ENCODE measurements around the gene TAGLN3. TPM values are rescaled to one million over a fixed set of nuclear protein-coding genes. Genes with fewer than 3 reads are reported as not detected.
"Not testable (repeated sequence)": the region's sequence is repeated elsewhere in the genome, so short reads cannot be mapped to it uniquely, and the experiment has no call there.

Gene TAGLN3
- total RNA-seq, 1 donor from 2014 or later, result 3.7 TPM

GRCh38 chr3:112034436-112034835, 35.7 kb downstream of the TAGLN3 start, which contains the start of gene TMPRSS7:
Gene TMPRSS7, plus strand, starts transcription at chr3:112034736. Its CDS starts 110 bp downstream, at chr3:112034846.
- H3K36me3 ChIP-seq (ENCODE audit: control insufficient read depth, insufficient read depth, low read length), result no peaks in the 10 kb centered on the region
- no peak within 1 kb of the TSS for H3K4me3 ChIP-seq (ENCODE audit: low read depth, low read length)
- H3K27me3 ChIP-seq (ENCODE audit: control insufficient read depth, insufficient read depth, low read length), result no peaks in the 10 kb centered on the region
- no peak for TF ChIP-seq CTCF (IDR thresholded peaks at IDR 0.05; ENCODE audit: insufficient read depth, low read length, poor library complexity, severe bottlenecking)
- DNase-seq (ENCODE audit: low read depth), result no peak

- DNase-seq (ENCODE audit: low read depth), result no peak
- H3K27me3 ChIP-seq (ENCODE audit: control insufficient read depth, insufficient read depth, low read length), result no peaks in the 10 kb centered on the region
Observed at GRCh38 chr3:112035241-112035640, 36.5 kb downstream of the TAGLN3 start.

GRCh38 chr3:112037194-112037593, 38.5 kb downstream of the TAGLN3 start:
- not testable (repeated sequence) for H3K27me3 ChIP-seq (ENCODE audit: control insufficient read depth, insufficient read depth, low read length); H3K4me3 ChIP-seq (ENCODE audit: low read depth, low read length); H3K36me3 ChIP-seq (ENCODE audit: control insufficient read depth, insufficient read depth, low read length); DNase-seq (ENCODE audit: low read depth)

More at GRCh38 chr3:112035241-112035640, 36.5 kb downstream of the TAGLN3 start:
- no peak overlapping the region for H3K4me3 ChIP-seq (ENCODE audit: low read depth, low read length)
- H3K36me3 ChIP-seq (ENCODE audit: control insufficient read depth, insufficient read depth, low read length), result no peaks in the 10 kb centered on the region
- no peak for TF ChIP-seq CTCF (IDR thresholded peaks at IDR 0.05; ENCODE audit: insufficient read depth, low read length, poor library complexity, severe bottlenecking)

- Histone ChIP-seq H3K27me3 (ENCODE audit: control insufficient read depth, insufficient read depth, low read length) (no peaks in the 10 kb centered on the region), H3K4me3 (ENCODE audit: low read depth, low read length) (no peak overlapping the region), H3K36me3 (ENCODE audit: control insufficient read depth, insufficient read depth, low read length) (no peaks in the 10 kb centered on the region)
- DNase-seq (ENCODE audit: low read depth), result no peak
- no peak for TF ChIP-seq CTCF (IDR thresholded peaks at IDR 0.05; ENCODE audit: insufficient read depth, low read length, poor library complexity, severe bottlenecking)
Observed at GRCh38 chr3:112038863-112039262, 40.1 kb downstream of the TAGLN3 start.

GRCh38 chr3:112041321-112041720, 42.6 kb downstream of the TAGLN3 start:
- no peak for TF ChIP-seq CTCF (IDR thresholded peaks at IDR 0.05; ENCODE audit: insufficient read depth, low read length, poor library complexity, severe bottlenecking)
- no peaks in the 10 kb centered on the region for H3K27me3 ChIP-seq (ENCODE audit: control insufficient read depth, insufficient read depth, low read length)
- DNase-seq (ENCODE audit: low read depth), result no peak
- no peaks in the 10 kb centered on the region for H3K36me3 ChIP-seq (ENCODE audit: control insufficient read depth, insufficient read depth, low read length)
- no peak overlapping the region for H3K4me3 ChIP-seq (ENCODE audit: low read depth, low read length)

GRCh38 chr3:112042842-112043280, 44.1 kb downstream of the TAGLN3 start:
- H3K4me3 ChIP-seq (ENCODE audit: low read depth, low read length), result no peak overlapping the region
- no peak for DNase-seq (ENCODE audit: low read depth)
- H3K36me3 ChIP-seq (ENCODE audit: control insufficient read depth, insufficient read depth, low read length), result no peaks in the 10 kb centered on the region
- TF ChIP-seq CTCF (IDR thresholded peaks at IDR 0.05; ENCODE audit: insufficient read depth, low read length, poor library complexity, severe bottlenecking), result no peak
- H3K27me3 ChIP-seq (ENCODE audit: control insufficient read depth, insufficient read depth, low read length), result no peaks in the 10 kb centered on the region
